NCI-H1048 (cell line): ENCODE data around the gene ANKAR.
"Not testable (repeated sequence)": the region's sequence is repeated elsewhere in the genome, so short reads cannot be mapped to it uniquely, and the experiment has no call there.

ENCODE experiments used
- DNase-seq: peaks from one replicate; lab custom pipeline; 2025; lab: John Stamatoyannopoulos, UW

Gene ANKAR

GRCh38 chr2:189674374-189675112 is at the start of gene ANKAR:
TSS of gene ANKAR (plus strand) at chr2:189674670. CDS start at chr2:189676491, 1,821 bp downstream.
- no peak for DNase-seq

- no peak for DNase-seq
Measured at GRCh38 chr2:189625636-189626035, 48.8 kb upstream of the ANKAR start.

- DNase-seq = no peak
Measured at GRCh38 chr2:189627789-189628188, 46.7 kb upstream of the ANKAR start.

- no peak for DNase-seq
Measured at GRCh38 chr2:189628817-189629530, 45.5 kb upstream of the ANKAR start.

- no peak for DNase-seq
Measured at GRCh38 chr2:189629531-189630453, 44.7 kb upstream of the ANKAR start.

- no peak for DNase-seq
Measured at GRCh38 chr2:189631849-189632248, 42.6 kb upstream of the ANKAR start.

GRCh38 chr2:189633392-189633811 is 41.1 kb upstream of the ANKAR start:
- no peak for DNase-seq

GRCh38 chr2:189635353-189635752 is 39.1 kb upstream of the ANKAR start:
- no peak for DNase-seq

- no peak for DNase-seq
Measured at GRCh38 chr2:189638301-189639006, 36.0 kb upstream of the ANKAR start.

GRCh38 chr2:189639007-189639609 is 35.4 kb upstream of the ANKAR start:
- DNase-seq = no peak

GRCh38 chr2:189641002-189641401 is 33.5 kb upstream of the ANKAR start:
- no peak for DNase-seq

GRCh38 chr2:189641590-189641989 is 32.9 kb upstream of the ANKAR start:
- DNase-seq = no peak

GRCh38 chr2:189646521-189646920 is 27.9 kb upstream of the ANKAR start:
- no peak for DNase-seq

GRCh38 chr2:189648846-189649509 is 25.5 kb upstream of the ANKAR start:
- DNase-seq = no peak

GRCh38 chr2:189651284-189651683 is 23.2 kb upstream of the ANKAR start:
- no peak for DNase-seq

- DNase-seq = not testable (repeated sequence)
Measured at GRCh38 chr2:189653464-189653863, 21.0 kb upstream of the ANKAR start.

- no peak for DNase-seq
Measured at GRCh38 chr2:189654641-189655040, 19.8 kb upstream of the ANKAR start.

GRCh38 chr2:189657867-189658266 is 16.6 kb upstream of the ANKAR start:
- no peak for DNase-seq

GRCh38 chr2:189658306-189659212 is 15.9 kb upstream of the ANKAR start:
- DNase-seq = no peak

GRCh38 chr2:189659734-189660133 is 14.7 kb upstream of the ANKAR start:
- no peak for DNase-seq
